GM12878 (cell line): ENCODE measurements around the gene USP34.

Source experiments
- BRCA1 ChIP-seq: IDR thresholded peaks from 2 replicates; pipeline ENCODE4 v1.6.1; 2011; ENCODE audit warnings: low read depth, low read length, improper control_type of control experiment
- CTCF ChIP-seq, 3 experiments: IDR thresholded peaks in 2 of 3; conservative IDR thresholded peaks in 1 of 3; 2 replicates each; pipeline ENCODE4 v1.5.1; 2011; ENCODE audit warnings: low read depth in 3 of 3, low read length in 3 of 3, mild to moderate bottlenecking in 3 of 3, control low read depth in 2 of 3, moderate library complexity in 2 of 3, inconsistent platforms in 1 of 3, mixed read lengths in 1 of 3; ENCODE audit not compliant: control insufficient read depth in 2 of 3, insufficient read depth in 1 of 3; ENCODE audit errors: extremely low read depth in 1 of 3
- FOXM1 ChIP-seq: IDR thresholded peaks from 2 replicates; pipeline ENCODE4 v1.6.1; 2012; ENCODE audit warnings: low read depth, mild to moderate bottlenecking, inconsistent platforms, low read length, moderate library complexity
- IRF3 ChIP-seq: fragments of 450-650 bp; IDR thresholded peaks from 2 replicates; pipeline ENCODE4 v1.6.1; 2014; ENCODE audit warnings: mild to moderate bottlenecking
- PAX5 ChIP-seq: IDR thresholded peaks from 2 replicates; pipeline ENCODE4 v1.6.1; 2011; ENCODE audit warnings: low read depth, low read length, borderline replicate concordance
- SMAD1 ChIP-seq: fragments of 450-650 bp; IDR thresholded peaks from 2 replicates; pipeline ENCODE4 v1.6.1; 2018; ENCODE audit warnings: mild to moderate bottlenecking, low read depth; ENCODE audit not compliant: partially characterized antibody

- TF ChIP-seq SMAD1 (no peak), FOXM1 (no peak), PAX5 (no peak), BRCA1 (no peak), CTCF (IDR thresholded peaks at IDR 0.05 in 2 of 3, conservative IDR thresholded peaks at IDR 0.05 in 1 of 3; ENCODE audit: control insufficient read depth in 2 of 3, extremely low read depth in 1 of 3, insufficient read depth in 1 of 3, low read depth in 3 of 3, low read length in 3 of 3) (no peak), IRF3 (no peak)
These were observed 37.9 kb downstream of the USP34 start for GRCh38 chr2:61432990-61433389.
